Stimulated activated memory B cell treated with anti-CD40 and anti-IgM and Interleukin-4, amounts not matched to agents 10 μg/mL and 1 μg/mL and 100 μg/mL, for 72 hours (primary cell): ENCODE measurements around the gene TMEM258.
A peak's percentile ranks its signal among the peaks of the same experiment; 100 is the strongest.

Source experiments
- ATAC-seq: fragments of 150-1000 bp; cut with Tn5 transposase; 2 replicates; pipeline ENCODE4 v1.10.0; 2021
- H3K27ac Mint-ChIP-seq: one replicate; pipeline ENCODE4 v1.8.0; 2022; ENCODE audit warnings: mild to moderate bottlenecking, mixed read lengths
- H3K27me3 Mint-ChIP-seq: one replicate; pipeline ENCODE4 v1.8.0; 2022; ENCODE audit warnings: mixed read lengths
- H3K36me3 Mint-ChIP-seq: one replicate; pipeline ENCODE4 v1.8.0; 2022; ENCODE audit warnings: mixed read lengths
- H3K4me1 Mint-ChIP-seq: one replicate; pipeline ENCODE4 v1.8.0; 2022; ENCODE audit warnings: mixed read lengths
- H3K4me3 Mint-ChIP-seq: one replicate; pipeline ENCODE4 v1.8.0; 2022; ENCODE audit warnings: mild to moderate bottlenecking, moderate library complexity, mixed read lengths
- H3K9me3 Mint-ChIP-seq: one replicate; pipeline ENCODE4 v1.8.0; 2022; ENCODE audit warnings: mixed read lengths

The TMEM258 gene

GRCh38 chr11:61829806-61830205 lies 37.4 kb upstream of the TMEM258 start:
- Mint-ChIP-seq H3K9me3 (no peaks in the 10 kb centered on the region), H3K27me3 (peaks cover 47% of the 10 kb centered on the region), H3K36me3 (peaks cover 18% of the 10 kb centered on the region), H3K27ac (no peak overlapping the region), H3K4me1 (peaks cover 60% of the 10 kb centered on the region), H3K4me3 (no peak overlapping the region)
- no peak for ATAC-seq

- H3K36me3 Mint-ChIP-seq, result peaks cover 15% of the 10 kb centered on the region
- peak overlapping the region; percentile 78 for H3K27ac Mint-ChIP-seq
These were observed 36.4 kb upstream of the TMEM258 start for GRCh38 chr11:61828629-61829407.

GRCh38 chr11:61828379-61828628 lies 35.9 kb upstream of the TMEM258 start:
- H3K4me1 Mint-ChIP-seq, result peaks cover 46% of the 10 kb centered on the region
- peak overlapping the region; percentile 78 for H3K27ac Mint-ChIP-seq
- ATAC-seq, result no peak
- no peaks in the 10 kb centered on the region for H3K9me3 Mint-ChIP-seq
- peaks cover 9% of the 10 kb centered on the region for H3K36me3 Mint-ChIP-seq
- peak overlapping the region; percentile 90 for H3K4me3 Mint-ChIP-seq
- H3K27me3 Mint-ChIP-seq, result peaks cover 47% of the 10 kb centered on the region

More at GRCh38 chr11:61828629-61829407, 36.4 kb upstream of the TMEM258 start:
- Mint-ChIP-seq H3K4me3 (peak overlapping the region; percentile 90), H3K27me3 (peaks cover 47% of the 10 kb centered on the region), H3K9me3 (no peaks in the 10 kb centered on the region), H3K4me1 (peaks cover 52% of the 10 kb centered on the region)
- peak; percentile 38 for ATAC-seq

GRCh38 chr11:61827571-61828378 lies 35.4 kb upstream of the TMEM258 start, which contains the start of gene FADS2:
TSS of gene FADS2 (plus strand) at chr11:61828300. CDS start at chr11:61828391, 91 bp downstream.
- Mint-ChIP-seq H3K36me3 (peaks cover 4% of the 10 kb centered on the region), H3K27me3 (peaks cover 47% of the 10 kb centered on the region), H3K4me3 (peak within 1 kb of the TSS; percentile 90), H3K4me1 (peaks cover 44% of the 10 kb centered on the region), H3K9me3 (no peaks in the 10 kb centered on the region), H3K27ac (peak within 1 kb of the TSS; percentile 78)
- peak; percentile 87 for ATAC-seq

GRCh38 chr11:61826930-61827570 lies 34.7 kb upstream of the TMEM258 start:
- Mint-ChIP-seq H3K9me3 (no peaks in the 10 kb centered on the region), H3K36me3 (no peaks in the 10 kb centered on the region), H3K27me3 (peaks cover 47% of the 10 kb centered on the region), H3K4me3 (peak overlapping the region; percentile 90), H3K27ac (peak overlapping the region; percentile 78), H3K4me1 (peaks cover 39% of the 10 kb centered on the region)
- peak; percentile 32 for ATAC-seq

GRCh38 chr11:61820174-61820573 lies 27.8 kb upstream of the TMEM258 start:
- H3K27me3 Mint-ChIP-seq, result peaks cover 15% of the 10 kb centered on the region
- ATAC-seq, result no peak

GRCh38 chr11:61817471-61818202 lies 25.2 kb upstream of the TMEM258 start:
- ATAC-seq, result no peak
- H3K36me3 Mint-ChIP-seq, result no peaks in the 10 kb centered on the region
- H3K27ac Mint-ChIP-seq, result no peak overlapping the region
- H3K9me3 Mint-ChIP-seq, result no peaks in the 10 kb centered on the region
- peak overlapping the region; percentile 81 for H3K4me3 Mint-ChIP-seq
- H3K27me3 Mint-ChIP-seq, result peaks cover 22% of the 10 kb centered on the region
- H3K4me1 Mint-ChIP-seq, result peaks cover 21% of the 10 kb centered on the region

More at GRCh38 chr11:61820174-61820573, 27.8 kb upstream of the TMEM258 start:
- Mint-ChIP-seq H3K27ac (no peak overlapping the region), H3K36me3 (no peaks in the 10 kb centered on the region), H3K4me1 (peaks cover 15% of the 10 kb centered on the region), H3K9me3 (no peaks in the 10 kb centered on the region), H3K4me3 (no peak overlapping the region)

GRCh38 chr11:61816736-61817455 lies 24.5 kb upstream of the TMEM258 start, which contains the start of gene FADS1:
TSS of gene FADS1 (minus strand) at chr11:61817003. CDS start at chr11:61816929, 74 bp downstream.
- H3K27me3 Mint-ChIP-seq, result peaks cover 22% of the 10 kb centered on the region
- peaks cover 21% of the 10 kb centered on the region for H3K4me1 Mint-ChIP-seq
- no peaks in the 10 kb centered on the region for H3K9me3 Mint-ChIP-seq
- ATAC-seq, result peak; percentile 70
- peaks cover 5% of the 10 kb centered on the region for H3K36me3 Mint-ChIP-seq
- H3K4me3 Mint-ChIP-seq, result peak within 1 kb of the TSS; percentile 81
- peak within 1 kb of the TSS; percentile 83 for H3K27ac Mint-ChIP-seq

GRCh38 chr11:61815790-61816735 lies 23.7 kb upstream of the TMEM258 start:
- Mint-ChIP-seq H3K4me1 (peaks cover 21% of the 10 kb centered on the region), H3K36me3 (peaks cover 7% of the 10 kb centered on the region), H3K4me3 (peak overlapping the region; percentile 81), H3K27me3 (peaks cover 22% of the 10 kb centered on the region), H3K27ac (peak overlapping the region; percentile 83), H3K9me3 (no peaks in the 10 kb centered on the region)
- peak; percentile 70 for ATAC-seq

- Mint-ChIP-seq H3K9me3 (no peaks in the 10 kb centered on the region), H3K27ac (peak overlapping the region; percentile 83), H3K27me3 (peaks cover 22% of the 10 kb centered on the region), H3K36me3 (peaks cover 12% of the 10 kb centered on the region), H3K4me3 (peak overlapping the region; percentile 81), H3K4me1 (peaks cover 21% of the 10 kb centered on the region)
- ATAC-seq, result peak; percentile 68
These were observed 22.8 kb upstream of the TMEM258 start for GRCh38 chr11:61814958-61815789.

GRCh38 chr11:61814247-61814957 lies 22.0 kb upstream of the TMEM258 start:
- Mint-ChIP-seq H3K4me1 (peaks cover 21% of the 10 kb centered on the region), H3K4me3 (peak overlapping the region; percentile 81), H3K36me3 (peaks cover 13% of the 10 kb centered on the region), H3K27ac (peak overlapping the region; percentile 83), H3K27me3 (peaks cover 22% of the 10 kb centered on the region), H3K9me3 (no peaks in the 10 kb centered on the region)
- no peak for ATAC-seq

GRCh38 chr11:61812736-61813411 lies 20.5 kb upstream of the TMEM258 start:
- H3K4me1 Mint-ChIP-seq, result peaks cover 21% of the 10 kb centered on the region
- H3K27me3 Mint-ChIP-seq, result peaks cover 22% of the 10 kb centered on the region
- H3K4me3 Mint-ChIP-seq, result no peak overlapping the region
- no peak for ATAC-seq
- H3K9me3 Mint-ChIP-seq, result no peaks in the 10 kb centered on the region
- peaks cover 18% of the 10 kb centered on the region for H3K36me3 Mint-ChIP-seq
- no peak overlapping the region for H3K27ac Mint-ChIP-seq
